ENCODE results near the gene VAV1.

- peak; percentile 36 for TF ChIP-seq CTCF (IDR thresholded peaks at IDR 0.05; ENCODE audit: insufficient read depth, low read length, poor library complexity, severe bottlenecking)
- no peak for TF ChIP-seq EZH2phosphoT487 (conservative IDR thresholded peaks at IDR 0.05; ENCODE audit: low read length)
These were observed 19.1 kb upstream of the VAV1 start for GRCh38 chr19:6753178-6754031.

All from SU-DHL-6 (cell line).